ENCODE measurements around the gene NPFF. TPM values are rescaled to one million over a fixed set of nuclear protein-coding genes. Genes with fewer than 3 reads are reported as not detected.

NPFF gene, protein sequence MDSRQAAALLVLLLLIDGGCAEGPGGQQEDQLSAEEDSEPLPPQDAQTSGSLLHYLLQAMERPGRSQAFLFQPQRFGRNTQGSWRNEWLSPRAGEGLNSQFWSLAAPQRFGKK
- total RNA-seq = not detected in 2 replicates

DNA sequence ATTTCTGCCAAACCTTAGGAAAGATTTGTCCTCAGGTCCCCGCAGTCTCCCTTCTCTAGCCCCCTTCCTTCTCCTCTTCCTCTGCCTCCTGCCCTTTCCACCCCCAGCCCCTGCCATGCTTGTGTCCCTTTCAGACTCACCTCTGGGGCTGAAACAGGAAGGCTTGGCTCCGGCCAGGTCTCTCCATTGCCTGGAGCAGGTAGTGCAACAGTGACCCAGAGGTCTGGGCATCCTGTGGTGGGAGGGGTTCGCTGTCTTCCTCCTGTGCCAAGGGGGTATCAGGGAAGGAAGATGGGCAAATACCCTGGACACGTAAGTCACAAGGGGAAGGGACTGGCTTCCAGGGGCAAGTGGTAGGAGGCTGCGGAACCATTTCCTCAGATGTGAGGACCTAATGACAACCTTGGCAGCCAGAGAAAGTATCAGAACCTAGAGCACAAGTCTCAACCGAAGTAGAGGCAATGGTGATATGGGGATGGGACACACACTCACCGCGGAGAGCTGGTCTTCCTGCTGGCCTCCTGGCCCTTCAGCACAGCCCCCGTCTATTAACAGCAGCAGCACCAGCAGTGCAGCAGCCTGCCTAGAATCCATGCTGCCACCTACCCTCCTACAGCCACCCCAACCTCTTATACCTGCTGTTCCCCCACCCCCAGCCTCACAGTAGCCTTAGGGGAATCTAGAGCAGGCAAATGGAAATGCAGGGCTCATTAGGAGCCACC, at the start of gene NPFF:
NPFF (minus strand) TSS at position 604 of the 722 bp plus-strand sequence; CDS start at position 594, 10 bp downstream.

DNA sequence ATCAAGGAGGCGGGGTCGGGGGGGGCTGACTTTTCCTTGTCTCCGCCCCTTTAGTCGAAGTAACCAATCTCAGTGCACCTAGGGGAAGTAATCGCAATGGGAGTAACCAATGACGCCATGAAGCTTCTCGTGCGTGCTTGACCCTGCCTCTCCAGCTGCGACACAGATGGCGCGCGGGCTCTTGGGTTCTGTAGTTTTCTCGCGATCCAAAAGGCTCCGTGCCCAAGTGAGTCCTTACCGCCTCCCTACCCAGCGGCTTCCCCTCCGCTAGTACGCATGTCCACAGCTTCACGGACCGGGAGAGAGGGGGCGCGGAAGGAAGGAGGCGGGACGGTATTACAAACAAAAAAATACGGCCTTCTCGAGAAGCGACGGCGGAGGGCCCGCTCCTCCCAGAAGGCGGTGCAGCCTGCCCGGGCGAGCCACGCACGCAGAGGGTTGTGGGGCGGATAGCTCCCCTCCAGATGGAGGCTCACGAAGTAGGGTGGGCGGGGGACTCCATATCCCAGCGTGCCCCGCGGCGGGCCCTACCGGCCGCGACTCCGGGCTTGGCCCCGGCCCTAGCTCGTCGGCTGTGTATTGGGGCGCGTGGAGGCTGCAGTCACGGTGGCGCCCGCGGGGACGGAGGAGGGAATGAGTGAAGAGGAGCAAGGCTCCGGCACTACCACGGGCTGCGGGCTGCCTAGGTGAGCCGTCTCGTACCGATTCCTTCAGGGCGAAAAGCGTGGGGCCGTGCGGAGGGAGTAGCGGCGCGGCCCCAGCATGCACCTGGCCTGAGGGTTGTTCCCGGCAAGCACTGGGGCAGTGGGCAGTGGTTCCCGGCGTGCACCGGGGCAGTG, 6.3 kb downstream of the NPFF start, which contains the start of gene TARBP2:
TARBP2 (plus strand) TSS at position 508 of the 839 bp plus-strand sequence; CDS start at position 634, 126 bp downstream.

DNA sequence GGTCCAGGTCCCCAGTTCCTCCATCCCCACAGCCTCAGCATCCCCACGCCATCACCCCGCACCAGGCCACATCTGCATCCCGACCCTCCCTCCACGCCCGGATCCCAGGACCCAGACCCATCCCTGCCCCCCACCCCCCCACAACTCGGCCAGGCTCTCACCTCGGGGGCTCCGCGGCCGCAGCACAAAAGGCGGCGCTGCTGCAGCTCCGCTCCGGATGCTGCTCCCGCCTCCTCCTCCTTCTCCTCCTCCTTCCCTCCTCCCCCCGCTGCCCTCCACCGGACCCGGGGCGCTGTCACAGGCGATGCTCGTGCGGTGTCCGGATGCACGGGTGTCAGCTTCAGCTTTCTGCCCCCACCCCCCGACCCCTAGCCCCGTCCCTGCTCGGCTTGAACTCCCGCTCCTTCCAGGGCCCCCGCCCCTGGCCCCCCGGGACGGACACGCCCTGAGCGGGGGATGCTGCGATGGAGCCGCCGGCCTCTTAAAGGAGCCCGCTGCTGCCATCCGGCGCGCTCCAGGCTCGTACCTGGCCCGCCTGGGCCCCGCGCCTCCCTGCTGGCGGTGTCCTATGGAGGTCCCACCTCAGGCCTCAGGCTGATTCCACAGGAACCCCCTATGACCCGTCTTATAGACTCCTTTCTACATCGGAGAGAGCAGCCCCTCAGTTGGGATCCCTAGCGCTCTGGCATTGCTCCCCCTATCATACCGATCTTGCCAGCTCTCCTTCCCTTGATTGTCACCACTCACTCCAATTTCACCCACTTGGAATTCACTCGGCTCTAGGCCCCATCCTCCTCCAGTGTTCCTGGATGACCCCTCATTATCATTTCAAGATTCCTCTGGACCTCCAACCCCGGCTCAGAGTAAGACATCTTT, 7.8 kb downstream of the NPFF start, which contains the start of gene MAP3K12:
MAP3K12 (minus strand) TSS at position 193 of the 876 bp plus-strand sequence. CDS start 12,067 bp downstream, outside the sequence.

Other genes starting within 250 kb of the NPFF start
- 4.2 and 13.4 TPM in 2 replicates for gene ESPL1, start 239.2 kb downstream of the NPFF start, total RNA-seq
- 293 and 448 TPM in 2 replicates for gene PFDN5, start 211.9 kb downstream of the NPFF start, total RNA-seq
- 45.6 and 58.9 TPM in 2 replicates for gene MYG1, start 207.8 kb downstream of the NPFF start, total RNA-seq
- gene AAAS, start 185.9 kb downstream of the NPFF start, total RNA-seq = 44.6 and 56.0 TPM in 2 replicates
- 0.25 TPM in 1 of 2 replicates, not detected in the other for gene SP7, start 171.1 kb downstream of the NPFF start, total RNA-seq
- 25.9 and 34.1 TPM in 2 replicates for gene SP1, start 127.3 kb downstream of the NPFF start, total RNA-seq
- not detected in 2 replicates for gene AMHR2, start 83.6 kb downstream of the NPFF start, total RNA-seq
- 25.2 and 26.2 TPM in 2 replicates for gene PRR13, start 65.8 kb downstream of the NPFF start, total RNA-seq
- 229 and 290 TPM in 2 replicates for gene PCBP2, start 55.4 kb downstream of the NPFF start, total RNA-seq
- gene MAP3K12, start 8.0 kb downstream of the NPFF start, total RNA-seq = 27.3 and 42.9 TPM in 2 replicates
- gene TARBP2, start 6.2 kb downstream of the NPFF start, total RNA-seq = 46.6 and 60.2 TPM in 2 replicates
- gene ATF7, start 118.9 kb upstream of the NPFF start, total RNA-seq = 8.2 and 13.4 TPM in 2 replicates
- gene ATP5MC2, start 168.6 kb upstream of the NPFF start, total RNA-seq = 91.0 and 131 TPM in 2 replicates
- 62.5 and 105 TPM in 2 replicates for gene CALCOCO1, start 220.0 kb upstream of the NPFF start, total RNA-seq
- 0.75 TPM in 1 of 2 replicates, not detected in the other for gene CISTR, start 244.5 kb upstream of the NPFF start, total RNA-seq

Measured in uterine smooth muscle cell (primary cell).